C4-2B (cell line): ENCODE measurements around the gene SEMA4D.

Experiments
- H3K27ac ChIP-seq: fragments of 450-650 bp; 2 replicates; pipeline ENCODE4 v1.5.1; 2017
- CTCF ChIP-seq: fragments of 450-650 bp; conservative IDR thresholded peaks from 2 replicates; pipeline ENCODE4 v1.5.1; 2017; ENCODE audit warnings: mild to moderate bottlenecking
- ZFX ChIP-seq: fragments of 450-650 bp; IDR thresholded peaks from 2 replicates; pipeline ENCODE4 v1.6.1; 2017

SEMA4D gene

GRCh38 chr9:89497978-89498851, at the start of gene SEMA4D:
Gene SEMA4D, minus strand, starts transcription at chr9:89498113. Its CDS starts 92,657 bp downstream, at chr9:89405456.
- TF ChIP-seq CTCF (no peak), ZFX (no peak)
- peak within 1 kb of the TSS; percentile 73 for H3K27ac ChIP-seq

- no peak overlapping the region for H3K27ac ChIP-seq
- TF ChIP-seq CTCF: no peak
Observed at GRCh38 chr9:89547000-89547399, 49.1 kb upstream of the SEMA4D start.

- TF ChIP-seq ZFX: no peak
- TF ChIP-seq CTCF: no peak
- H3K27ac ChIP-seq: no peak overlapping the region
Observed at GRCh38 chr9:89544279-89544661, 46.4 kb upstream of the SEMA4D start.

GRCh38 chr9:89543621-89544278, 45.8 kb upstream of the SEMA4D start:
- TF ChIP-seq CTCF (no peak), ZFX (no peak)
- H3K27ac ChIP-seq: no peak overlapping the region

- H3K27ac ChIP-seq: no peak overlapping the region
- no peak for TF ChIP-seq CTCF
Observed at GRCh38 chr9:89543111-89543510, 45.2 kb upstream of the SEMA4D start.

GRCh38 chr9:89542401-89543021, 44.6 kb upstream of the SEMA4D start:
- TF ChIP-seq ZFX: no peak
- TF ChIP-seq CTCF: no peak
- H3K27ac ChIP-seq: no peak overlapping the region

GRCh38 chr9:89541798-89542197, 43.9 kb upstream of the SEMA4D start:
- no peak overlapping the region for H3K27ac ChIP-seq

More at GRCh38 chr9:89541798-89542197, 43.9 kb upstream of the SEMA4D start:
- TF ChIP-seq ZFX: no peak
- TF ChIP-seq CTCF: no peak
